Measurements from ENCODE around the gene HOXA6. TPM values are rescaled to one million over a fixed set of nuclear protein-coding genes. Genes with fewer than 3 reads are reported as not detected.

HOXA6 gene
- total RNA-seq, 1 donor from 2014 or later = not detected

- DNase-seq = peak; percentile 15
- no peak overlapping the region for H3K4me3 Mint-ChIP-seq
- ATAC-seq (ENCODE audit: low read depth) = no peak
- no peaks in the 10 kb centered on the region for H3K9me3 Mint-ChIP-seq
- TF ChIP-seq CTCF (IDR thresholded peaks at IDR 0.05) = no peak
- no peaks in the 10 kb centered on the region for H3K36me3 Mint-ChIP-seq (ENCODE audit: low read depth)
- H3K4me1 Mint-ChIP-seq = peaks cover 12% of the 10 kb centered on the region
- peaks cover 57% of the 10 kb centered on the region for H3K27me3 Mint-ChIP-seq
- CTCF ChIA-PET = interaction anchor here (1.0 kb wide), 1 partner anchor 30 kb away, joined by 3 read pairs; no protein-coding TSS in a partner anchor
- peak overlapping the region; percentile 80 for H3K27ac Mint-ChIP-seq
- intact Hi-C loops (cut with micrococcal nuclease) = loop anchor here (1.0 kb wide), 1 partner anchor 9 kb away; no protein-coding TSS in a partner anchor
- POLR2A ChIA-PET = no interaction called here
Measured at GRCh38 chr7:27165996-27166530, 18.5 kb upstream of the HOXA6 start.

DNA sequence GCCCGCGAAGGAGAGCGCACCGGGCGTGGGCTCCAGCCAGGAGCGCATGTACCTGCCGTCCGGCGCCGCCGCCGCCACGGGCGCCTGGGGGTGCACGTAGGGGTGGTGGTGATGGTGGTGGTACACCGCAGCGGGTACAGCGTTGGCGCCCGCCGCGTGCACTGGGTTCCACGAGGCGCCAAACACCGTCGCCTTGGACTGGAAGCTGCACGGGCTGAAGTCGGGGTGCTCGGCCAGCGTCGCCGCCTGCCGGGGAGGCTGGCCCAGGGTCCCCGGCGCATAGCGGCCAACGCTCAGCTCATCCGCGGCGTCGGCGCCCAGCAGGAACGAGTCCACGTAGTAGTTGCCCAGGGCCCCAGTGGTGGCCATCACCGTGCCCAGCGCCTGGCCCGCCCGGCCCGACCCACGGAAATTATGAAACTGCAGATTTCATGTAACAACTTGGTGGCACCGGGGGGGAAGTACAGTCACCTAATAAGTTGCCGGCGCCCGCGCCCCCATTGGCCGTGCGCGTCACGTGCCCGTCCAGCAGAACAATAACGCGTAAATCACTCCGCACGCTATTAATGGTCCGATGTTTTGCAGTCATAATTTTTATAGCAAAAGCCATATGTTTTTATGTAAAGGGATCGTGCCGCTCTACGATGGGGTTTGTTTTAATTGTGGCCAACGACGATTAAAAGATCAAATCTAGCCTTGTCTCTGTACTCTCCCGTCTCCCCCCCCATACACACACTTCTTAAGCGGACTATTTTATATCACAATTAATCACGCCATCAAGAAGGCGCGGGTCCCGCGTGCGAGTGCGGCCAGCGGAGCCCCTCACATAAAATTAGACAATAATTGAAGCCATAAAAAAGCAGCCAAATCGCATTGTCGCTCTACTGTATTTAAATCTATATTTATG is 17.8 kb upstream of the HOXA6 start, which contains the start of gene HOXA9:
TSS of gene HOXA9 (minus strand) at position 449 of the 907 bp plus-strand sequence. CDS start at position 369, 80 bp downstream.
- H3K4me3 Mint-ChIP-seq = no peak within 1 kb of the TSS
- TF ChIP-seq CTCF (IDR thresholded peaks at IDR 0.05) = no peak
- intact Hi-C loops (cut with micrococcal nuclease) = loop anchor here (1.0 kb wide), 1 partner anchor 8 kb away; no protein-coding TSS in a partner anchor
- ATAC-seq (ENCODE audit: low read depth) (no peak), DNase-seq (peak; percentile 20)
- peaks cover 56% of the 10 kb centered on the region for H3K27me3 Mint-ChIP-seq
- peak within 1 kb of the TSS; percentile 80 for H3K27ac Mint-ChIP-seq
- peaks cover 15% of the 10 kb centered on the region for H3K4me1 Mint-ChIP-seq
- H3K36me3 Mint-ChIP-seq (ENCODE audit: low read depth) = no peaks in the 10 kb centered on the region
- CTCF ChIA-PET = no interaction called here
- POLR2A ChIA-PET = no interaction called here
- no peaks in the 10 kb centered on the region for H3K9me3 Mint-ChIP-seq

GRCh38 chr7:27164367-27165088 is 17.0 kb upstream of the HOXA6 start:
- H3K36me3 Mint-ChIP-seq (ENCODE audit: low read depth) = no peaks in the 10 kb centered on the region
- H3K27ac Mint-ChIP-seq = peak overlapping the region; percentile 57
- no peak overlapping the region for H3K4me3 Mint-ChIP-seq
- DNase-seq (no peak), ATAC-seq (ENCODE audit: low read depth) (no peak)
- intact Hi-C loops (cut with micrococcal nuclease) = loop anchor here (1.0 to 5.0 kb wide), 7 partner anchors 7 to 1012 kb away; partner anchors contain the start of genes HOXA1, NFE2L3 and SNX10
- ChIA-PET CTCF (no interaction called here), POLR2A (no interaction called here)
- no peaks in the 10 kb centered on the region for H3K9me3 Mint-ChIP-seq
- no peak for TF ChIP-seq CTCF (IDR thresholded peaks at IDR 0.05)
- H3K27me3 Mint-ChIP-seq = peaks cover 61% of the 10 kb centered on the region
- H3K4me1 Mint-ChIP-seq = peaks cover 19% of the 10 kb centered on the region

- DNase-seq = no peak
- ChIA-PET POLR2A (no interaction called here), CTCF (no interaction called here)
- Mint-ChIP-seq H3K4me3 (no peak overlapping the region), H3K4me1 (peaks cover 19% of the 10 kb centered on the region), H3K27me3 (peaks cover 66% of the 10 kb centered on the region), H3K36me3 (ENCODE audit: low read depth) (no peaks in the 10 kb centered on the region), H3K9me3 (no peaks in the 10 kb centered on the region), H3K27ac (peak overlapping the region; percentile 57)
- TF ChIP-seq CTCF (IDR thresholded peaks at IDR 0.05) = no peak
- intact Hi-C loops (cut with micrococcal nuclease) = loop anchor here (1.0 to 5.0 kb wide), 6 partner anchors 24 to 1012 kb away; partner anchors contain the start of genes HOXA1, NFE2L3 and SNX10
- ATAC-seq (ENCODE audit: low read depth) = no peak
Measured at GRCh38 chr7:27164045-27164366, 16.4 kb upstream of the HOXA6 start.

Measured in activated B cell treated with CpG ODN at 0.5 μM for 24 hours (primary cell).